Eye (tissue), 1 donor: Measurements from ENCODE around the gene RACK1.
"Not testable (repeated sequence)": the region's sequence is repeated elsewhere in the genome, so short reads cannot be mapped to it uniquely, and the experiment has no call there.

Source experiments
- DNase-seq: peaks from one replicate; pipeline ENCODE4 v3.0.0-alpha.2; 2015

The RACK1 gene

DNA sequence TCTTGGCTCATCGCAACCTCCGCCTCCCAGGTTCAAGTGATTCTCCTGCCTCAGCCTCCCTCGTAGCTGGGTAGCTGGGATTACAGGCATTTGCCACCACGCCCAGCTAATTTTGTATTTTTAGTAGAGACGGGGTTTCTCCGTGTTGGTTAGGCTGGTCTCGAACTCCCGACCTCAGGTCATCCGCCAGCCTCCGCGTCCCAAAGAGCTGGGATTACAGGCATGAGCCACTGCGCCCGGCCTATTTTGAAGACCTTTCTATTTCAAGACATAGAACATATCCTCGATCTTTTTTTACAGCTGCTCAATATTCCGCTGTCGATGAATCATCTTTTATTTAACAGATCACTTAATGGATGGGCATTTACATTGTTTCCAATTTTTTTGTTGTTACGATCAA, 33.0 kb downstream of the RACK1 start:
- not testable (repeated sequence) for DNase-seq

GRCh38 chr5:181210148-181210547, 33.6 kb downstream of the RACK1 start:
- DNase-seq, result not testable (repeated sequence)

GRCh38 chr5:181209006-181209405, 34.7 kb downstream of the RACK1 start:
- DNase-seq, result not testable (repeated sequence)

DNA sequence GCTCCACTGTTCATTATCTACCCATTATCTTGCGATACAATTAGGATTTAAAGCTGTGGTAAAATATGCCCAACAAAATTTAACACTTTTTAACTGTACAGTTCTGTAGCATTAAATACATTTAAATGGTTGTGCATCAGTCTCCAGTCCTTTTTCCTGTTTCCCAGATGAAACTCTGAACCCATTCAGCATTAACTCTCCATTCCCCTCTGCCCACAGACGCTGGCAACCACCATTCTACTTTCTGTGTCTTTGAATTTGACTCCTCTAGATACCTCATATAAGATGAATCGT, 35.8 kb downstream of the RACK1 start:
- no peak for DNase-seq

GRCh38 chr5:181207214-181207959, 36.3 kb downstream of the RACK1 start:
- peak; percentile 89 for DNase-seq

DNA sequence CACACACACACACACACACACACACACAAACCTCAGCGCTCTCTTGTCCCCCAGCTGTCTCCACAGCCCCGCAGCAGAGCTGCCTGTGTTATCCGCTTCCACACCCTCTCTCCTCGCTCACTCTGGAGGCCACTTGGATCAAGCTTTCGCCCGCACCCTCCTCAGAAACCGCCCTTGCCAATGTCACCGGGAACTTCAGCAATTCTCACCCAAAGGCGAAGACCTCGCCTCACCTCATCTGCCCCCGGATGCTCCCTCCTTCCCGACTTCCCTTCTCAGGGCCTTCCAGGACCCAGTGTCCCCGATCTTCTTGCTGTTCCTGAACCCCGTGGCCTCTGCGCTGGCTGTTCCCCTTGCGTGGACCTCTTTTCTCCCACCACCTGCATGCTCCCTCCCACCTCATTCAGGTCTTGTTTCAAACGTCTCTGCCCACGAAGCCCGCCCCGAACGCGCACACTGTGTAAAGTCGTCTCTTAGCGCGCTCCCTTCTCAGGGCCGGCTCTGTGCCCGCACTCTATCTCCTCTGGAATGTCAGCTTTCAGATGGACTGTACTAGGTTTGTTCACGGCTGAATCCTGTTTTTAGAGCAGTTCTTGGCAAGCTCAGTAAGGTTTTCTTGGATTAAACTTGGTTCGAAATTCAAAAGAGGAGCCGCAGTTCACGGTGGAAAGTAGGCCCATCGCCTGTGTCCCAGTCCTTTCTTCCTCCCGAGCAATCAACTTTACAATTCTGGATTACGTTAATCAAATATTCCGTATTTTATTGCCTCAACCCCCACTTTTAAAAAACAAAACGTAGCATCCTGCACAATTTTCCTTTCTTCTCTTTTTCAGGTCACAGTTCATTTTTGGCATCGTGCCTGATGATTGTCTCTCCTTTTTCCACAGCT, 37.7 kb downstream of the RACK1 start:
- no peak for DNase-seq

DNA sequence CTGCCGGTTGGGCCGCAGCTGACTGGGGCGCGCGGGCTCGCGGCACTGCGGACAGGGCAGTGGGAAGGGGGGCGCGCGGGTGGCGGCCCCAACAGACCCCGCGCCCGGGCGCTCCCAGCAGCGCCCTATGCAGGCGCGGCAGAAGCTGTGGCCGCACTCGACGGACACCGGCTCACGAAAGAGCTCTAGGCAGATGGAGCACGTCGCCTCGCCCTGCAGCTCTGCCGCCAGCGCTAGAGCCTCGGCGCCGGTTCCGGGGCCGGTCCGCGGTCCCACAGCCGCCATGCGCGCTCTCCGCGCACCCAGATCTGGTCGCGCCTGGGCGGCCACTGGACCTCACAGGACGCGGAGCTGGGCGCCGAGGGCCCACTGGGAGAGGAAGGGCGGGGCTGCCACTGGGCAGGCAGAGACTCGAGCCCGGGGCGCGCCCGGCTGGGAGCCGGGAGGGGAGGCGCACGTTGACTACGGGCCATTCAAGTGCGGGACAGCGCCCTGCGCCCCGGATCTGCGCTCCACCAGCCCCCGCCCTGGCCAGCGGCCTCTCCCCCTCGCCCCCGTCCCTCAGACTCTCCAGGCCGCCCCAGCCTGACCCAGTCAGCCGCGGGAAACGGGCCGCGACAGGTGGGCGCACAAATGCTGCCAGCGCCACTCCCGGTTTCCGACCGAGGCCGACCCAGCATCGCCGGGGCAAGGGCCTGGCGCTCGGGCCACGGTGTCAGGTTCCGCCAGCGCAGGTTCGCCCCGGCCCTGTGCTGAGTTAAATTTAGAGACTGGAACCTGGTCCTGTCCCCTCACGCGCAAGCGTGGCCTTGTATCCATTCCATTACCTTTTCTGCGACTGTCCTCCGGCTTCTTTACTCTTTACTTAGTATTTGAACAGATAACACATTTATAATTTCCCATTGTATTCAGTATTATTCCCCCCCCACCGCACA, 38.6 kb downstream of the RACK1 start, which contains the start of gene TRIM7:
TSS of gene TRIM7 (minus strand) at position 371 of the 935 bp plus-strand sequence. CDS start at position 285, 86 bp downstream.
- no peak for DNase-seq

DNA sequence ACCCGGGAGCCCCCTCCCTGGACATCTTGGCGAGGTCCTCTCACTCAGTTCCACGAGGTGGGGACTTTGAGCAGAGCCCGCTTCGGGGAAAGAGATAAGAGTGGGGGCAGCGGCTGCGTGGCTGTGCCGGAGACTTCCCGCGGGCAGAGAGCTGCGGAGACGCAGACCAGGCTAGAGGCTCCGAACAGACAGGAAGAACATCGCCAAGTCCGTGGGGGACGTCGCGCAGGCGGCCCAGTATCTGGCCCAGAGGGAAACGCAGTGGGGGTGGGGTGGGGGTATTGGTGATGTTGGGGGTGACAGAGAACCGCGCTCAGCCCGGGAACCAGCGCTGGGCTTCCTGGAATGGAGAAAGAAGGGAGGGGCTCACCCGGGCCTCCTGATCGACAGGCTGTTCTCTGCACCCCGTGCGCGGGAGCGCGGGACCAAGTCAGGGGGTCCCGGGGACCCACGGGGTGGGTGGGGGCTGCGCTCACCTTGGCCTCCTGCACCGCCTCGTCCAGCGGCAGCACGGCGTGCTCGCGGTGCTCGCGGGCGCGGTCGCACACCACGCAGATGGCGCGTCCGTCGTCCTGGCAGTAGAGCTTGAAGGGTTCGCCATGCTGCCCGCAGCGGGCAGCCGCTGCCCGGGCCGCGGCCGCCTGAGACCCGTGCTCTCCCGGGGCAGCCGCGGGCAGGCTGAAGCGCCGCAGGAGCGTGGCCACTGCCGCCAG, 39.4 kb downstream of the RACK1 start:
- peak; percentile 54 for DNase-seq

- no peak for DNase-seq
Observed at GRCh38 chr5:181203777-181204112, 40.0 kb downstream of the RACK1 start.

- DNase-seq, result no peak
Observed at GRCh38 chr5:181203093-181203711, 40.5 kb downstream of the RACK1 start.

DNA sequence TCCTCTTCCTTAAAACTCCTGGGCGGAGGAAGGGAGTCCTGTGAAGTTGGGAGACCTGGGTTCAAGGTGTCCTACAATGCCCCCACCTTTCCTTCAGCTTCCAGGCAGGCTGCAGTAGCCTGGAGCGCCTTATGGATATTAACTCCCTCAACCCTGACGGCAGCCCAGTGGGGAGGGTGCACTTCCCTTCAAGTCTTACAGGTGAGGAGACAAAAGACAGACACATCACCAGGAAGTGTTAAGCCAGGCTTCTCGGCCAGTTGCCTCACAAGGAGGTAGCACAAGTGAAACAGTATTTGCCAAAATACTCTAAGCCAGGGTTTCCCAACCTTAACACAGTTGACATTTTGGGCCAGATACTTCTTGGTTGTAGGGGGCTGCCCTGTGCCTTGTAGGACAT, 42.9 kb downstream of the RACK1 start:
- no peak for DNase-seq

- no peak for DNase-seq
Observed at GRCh38 chr5:181199881-181200638, 43.6 kb downstream of the RACK1 start.

GRCh38 chr5:181198905-181199519, 44.7 kb downstream of the RACK1 start:
- DNase-seq, result no peak

GRCh38 chr5:181198106-181198685, 45.5 kb downstream of the RACK1 start:
- DNase-seq, result no peak

DNA sequence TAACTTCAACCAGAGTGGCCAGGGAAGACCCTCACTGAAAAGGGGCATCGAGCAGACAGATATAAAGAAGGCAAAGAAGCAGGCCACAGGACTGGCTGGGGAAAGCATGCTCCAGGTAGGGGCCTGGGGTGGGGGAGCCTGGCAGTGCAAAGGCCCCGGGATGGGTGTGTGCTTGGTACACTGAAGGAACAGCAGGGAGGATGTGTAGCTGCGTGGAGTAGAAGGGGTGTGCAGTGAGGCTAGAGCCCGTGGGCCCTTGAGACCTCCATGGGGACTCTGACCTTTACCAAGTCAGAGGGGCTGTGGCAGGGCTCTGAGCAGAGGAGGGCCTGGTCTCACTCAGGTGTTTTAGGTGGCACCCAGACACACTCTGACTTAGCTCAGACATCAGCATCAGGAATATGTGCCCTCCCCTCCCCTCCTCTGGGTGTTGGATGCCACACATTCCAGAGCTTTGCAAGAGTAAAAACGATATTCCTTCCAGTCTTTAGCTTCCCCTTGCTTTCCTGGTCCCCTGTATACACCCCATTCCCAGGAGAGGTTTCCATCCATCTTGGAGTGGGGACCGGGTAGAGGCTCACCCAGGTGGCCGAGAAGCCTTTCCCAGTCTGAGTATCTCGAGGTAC, 46.3 kb downstream of the RACK1 start:
- no peak for DNase-seq

- no peak for DNase-seq
Observed at GRCh38 chr5:181195249-181195761, 48.4 kb downstream of the RACK1 start.

- DNase-seq, result no peak
Observed at GRCh38 chr5:181194489-181195248, 49.0 kb downstream of the RACK1 start.

GRCh38 chr5:181193656-181194055, 50.0 kb downstream of the RACK1 start:
- no peak for DNase-seq
